ENCODE measurements around the gene FPR1.
"Not testable (repeated sequence)": the region's sequence is repeated elsewhere in the genome, so short reads cannot be mapped to it uniquely, and the experiment has no call there.

The FPR1 gene

GRCh38 chr19:51779181-51779580 is 27.5 kb upstream of the FPR1 start:
- no peak for DNase-seq

GRCh38 chr19:51777570-51778462 is 26.1 kb upstream of the FPR1 start:
- DNase-seq: no peak

- not testable (repeated sequence) for DNase-seq
Measured at GRCh38 chr19:51776561-51776960, 24.9 kb upstream of the FPR1 start.

- DNase-seq: no peak
Measured at GRCh38 chr19:51772977-51773376, 21.3 kb upstream of the FPR1 start.

- no peak for DNase-seq
Measured at GRCh38 chr19:51771376-51772130, 19.9 kb upstream of the FPR1 start.

GRCh38 chr19:51766461-51766860 is 14.8 kb upstream of the FPR1 start:
- no peak for DNase-seq

GRCh38 chr19:51765086-51765485 is 13.4 kb upstream of the FPR1 start:
- DNase-seq: no peak

- no peak for DNase-seq
Measured at GRCh38 chr19:51761696-51762095, 10.0 kb upstream of the FPR1 start.

- DNase-seq: no peak
Measured at GRCh38 chr19:51760697-51761356, 9.1 kb upstream of the FPR1 start, which contains the start of gene FPR2. FPR2 (plus strand) TSS chr19:51761180; CDS start chr19:51768659, 7,479 bp downstream.

GRCh38 chr19:51755571-51755970 is 3.9 kb upstream of the FPR1 start:
- DNase-seq: no peak

- DNase-seq: no peak
Measured at GRCh38 chr19:51754770-51755169, 3.1 kb upstream of the FPR1 start.

- DNase-seq: no peak
Measured at GRCh38 chr19:51754109-51754508, 2.4 kb upstream of the FPR1 start.

- no peak for DNase-seq
Measured at GRCh38 chr19:51750400-51751094, 1.1 kb downstream of the FPR1 start.

GRCh38 chr19:51749979-51750378 is 1.7 kb downstream of the FPR1 start:
- DNase-seq: no peak

GRCh38 chr19:51746731-51747130 is 4.9 kb downstream of the FPR1 start:
- DNase-seq: no peak

- DNase-seq: no peak
Measured at GRCh38 chr19:51743405-51743804, 8.3 kb downstream of the FPR1 start.

GRCh38 chr19:51742789-51743188 is 8.9 kb downstream of the FPR1 start:
- no peak for DNase-seq

GRCh38 chr19:51740356-51740755 is 11.3 kb downstream of the FPR1 start:
- no peak for DNase-seq

GRCh38 chr19:51739466-51740213 is 12.0 kb downstream of the FPR1 start:
- DNase-seq: no peak

GRCh38 chr19:51738523-51738922 is 13.2 kb downstream of the FPR1 start:
- DNase-seq: not testable (repeated sequence)

GRCh38 chr19:51737924-51738323 is 13.8 kb downstream of the FPR1 start:
- DNase-seq: no peak

- DNase-seq: no peak
Measured at GRCh38 chr19:51737389-51737788, 14.3 kb downstream of the FPR1 start.

Measured in NCI-H1417 treated with DMSO at 0.1 percent for 48 hours (cell line).